Peyer's patch (tissue), 4 donors: ENCODE data around the gene RNF150. TPM values are rescaled to one million over a fixed set of nuclear protein-coding genes. Genes with fewer than 3 reads are reported as not detected.

ENCODE experiments used
- DNase-seq, 3 donors: peaks; one replicate each; pipeline ENCODE4 v3.0.0-alpha.2; 2017 to 2019
- H3K27ac ChIP-seq, 4 donors: fragments of 200-600 bp; sonication (generic); one replicate each; pipeline ENCODE4 v1.5.1; 2016 to 2019
- H3K27me3 ChIP-seq, 2 donors: fragments of 200-600 bp; sonication (generic); one replicate each; pipeline ENCODE4 v1.5.1; 2019
- H3K36me3 ChIP-seq, 3 donors: fragments of 200-600 bp; sonication (generic); one replicate each; pipeline ENCODE4 v1.5.1; 2016 to 2019
- H3K4me1 ChIP-seq, 4 donors: fragments of 200-600 bp; sonication (generic); one replicate each; pipeline ENCODE4 v1.5.1; 2016 to 2019
- H3K4me3 ChIP-seq, 4 donors: fragments of 200-600 bp; sonication (generic); 1 replicate in 3 of 4; 2 replicates in 1 of 4; pipeline ENCODE4 v1.5.1; 2016 to 2019; ENCODE audit warnings: mild to moderate bottlenecking in 1 of 4
- H3K9me3 ChIP-seq, 4 donors: fragments of 200-600 bp; sonication (generic); one replicate each; pipeline ENCODE4 v1.5.1; 2016 to 2019; ENCODE audit warnings: mild to moderate bottlenecking in 1 of 4
- CTCF ChIP-seq, 6 experiments: fragments of 450-650 bp in 4 of 6; fragments of 200-600 bp in 2 of 6; sonication (generic) in 1 of 6; IDR thresholded peaks; one replicate each; pipeline ENCODE4 v1.5.1; 2017 to 2019; ENCODE audit warnings: antibody characterized with exemption in 6 of 6, mild to moderate bottlenecking in 3 of 6, moderate library complexity in 1 of 6
- POLR2A ChIP-seq, 2 donors: fragments of 450-650 bp; IDR thresholded peaks; one replicate each; pipeline ENCODE4 v1.5.1; 2017; ENCODE audit warnings: antibody characterized with exemption in 2 of 2, mild to moderate bottlenecking in 2 of 2, moderate library complexity in 2 of 2
- total RNA-seq, 4 donors: library from RNA; depleted of rRNA; stranded (reverse); fragments of >200 nt; gene quantifications; one replicate each; pipeline ENCODE4 v1.1.0, GENCODE V29; 2016

Gene RNF150
- total RNA-seq, 4 donors from 2014 or later, result 1.2 to 9.9 (median 2.5) TPM

GRCh38 chr4:140993370-140993769 is 139.9 kb downstream of the RNF150 start:
- Histone ChIP-seq H3K4me3 (no peak overlapping the region), H3K36me3 (no peaks in the 10 kb centered on the region), H3K4me1 (no peaks in the 10 kb centered on the region), H3K27ac (no peak overlapping the region), H3K27me3 (no peaks in the 10 kb centered on the region), H3K9me3 (no peaks in the 10 kb centered on the region)
- TF ChIP-seq CTCF (IDR thresholded peaks at IDR 0.05) (no peak), POLR2A (IDR thresholded peaks at IDR 0.05) (no peak)
- no peak for DNase-seq

GRCh38 chr4:140989944-140990343 is 143.3 kb downstream of the RNF150 start:
- Histone ChIP-seq H3K27me3 (no peaks in the 10 kb centered on the region), H3K36me3 (no peaks in the 10 kb centered on the region), H3K27ac (no peak overlapping the region), H3K4me3 (no peak overlapping the region), H3K9me3 (no peaks in the 10 kb centered on the region), H3K4me1 (no peaks in the 10 kb centered on the region)
- DNase-seq, result no peak
- TF ChIP-seq CTCF (IDR thresholded peaks at IDR 0.05) (no peak), POLR2A (IDR thresholded peaks at IDR 0.05) (no peak)

- no peak for DNase-seq
- H3K27me3 ChIP-seq, result no peaks in the 10 kb centered on the region
- no peaks in the 10 kb centered on the region for H3K36me3 ChIP-seq
- H3K9me3 ChIP-seq, result no peaks in the 10 kb centered on the region
- H3K4me1 ChIP-seq, result no peaks in the 10 kb centered on the region
- H3K4me3 ChIP-seq, result no peak overlapping the region
- H3K27ac ChIP-seq, result no peak overlapping the region
- TF ChIP-seq POLR2A (IDR thresholded peaks at IDR 0.05) (no peak), CTCF (IDR thresholded peaks at IDR 0.05) (no peak)
Measured at GRCh38 chr4:140986045-140986444, 147.2 kb downstream of the RNF150 start.

DNA sequence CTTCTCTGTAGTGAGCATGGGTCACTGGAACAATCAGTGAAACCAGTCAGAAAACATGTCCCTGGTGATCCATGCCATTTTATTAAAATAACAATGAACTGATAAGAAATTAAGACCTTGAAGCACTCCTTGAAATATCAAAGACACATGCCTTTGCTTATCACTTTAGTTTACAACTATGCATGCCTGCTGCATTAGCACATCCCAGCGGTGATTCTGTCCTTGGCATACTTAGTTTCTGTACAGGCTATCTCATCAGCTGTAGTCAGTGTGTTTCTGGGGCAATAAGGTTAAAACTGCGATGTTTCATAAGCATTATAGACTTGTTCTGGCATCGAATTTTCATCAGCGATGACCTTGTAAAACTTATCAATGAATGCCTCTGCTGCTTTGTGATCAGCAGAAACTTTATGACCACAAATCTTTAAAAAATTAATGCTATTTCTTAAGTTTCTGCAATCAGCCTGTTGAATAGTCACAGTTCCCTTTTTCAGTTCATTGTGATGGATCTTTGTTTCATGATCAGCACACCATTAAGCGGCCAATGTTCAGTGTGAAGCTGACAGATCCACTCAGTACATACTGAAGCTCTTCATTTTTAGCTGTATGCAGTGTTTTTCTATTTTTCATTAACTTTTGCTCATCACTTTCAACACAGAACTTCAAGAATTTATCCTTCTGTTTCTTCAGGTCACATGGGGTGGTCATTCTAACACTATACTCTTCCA is 150.5 kb downstream of the RNF150 start:
- Histone ChIP-seq H3K27me3 (no peaks in the 10 kb centered on the region), H3K4me1 (no peaks in the 10 kb centered on the region), H3K27ac (no peak overlapping the region), H3K9me3 (no peaks in the 10 kb centered on the region), H3K36me3 (no peaks in the 10 kb centered on the region), H3K4me3 (no peak overlapping the region)
- DNase-seq, result no peak
- TF ChIP-seq POLR2A (IDR thresholded peaks at IDR 0.05), result no peak
- no peak for TF ChIP-seq CTCF (IDR thresholded peaks at IDR 0.05)

DNA sequence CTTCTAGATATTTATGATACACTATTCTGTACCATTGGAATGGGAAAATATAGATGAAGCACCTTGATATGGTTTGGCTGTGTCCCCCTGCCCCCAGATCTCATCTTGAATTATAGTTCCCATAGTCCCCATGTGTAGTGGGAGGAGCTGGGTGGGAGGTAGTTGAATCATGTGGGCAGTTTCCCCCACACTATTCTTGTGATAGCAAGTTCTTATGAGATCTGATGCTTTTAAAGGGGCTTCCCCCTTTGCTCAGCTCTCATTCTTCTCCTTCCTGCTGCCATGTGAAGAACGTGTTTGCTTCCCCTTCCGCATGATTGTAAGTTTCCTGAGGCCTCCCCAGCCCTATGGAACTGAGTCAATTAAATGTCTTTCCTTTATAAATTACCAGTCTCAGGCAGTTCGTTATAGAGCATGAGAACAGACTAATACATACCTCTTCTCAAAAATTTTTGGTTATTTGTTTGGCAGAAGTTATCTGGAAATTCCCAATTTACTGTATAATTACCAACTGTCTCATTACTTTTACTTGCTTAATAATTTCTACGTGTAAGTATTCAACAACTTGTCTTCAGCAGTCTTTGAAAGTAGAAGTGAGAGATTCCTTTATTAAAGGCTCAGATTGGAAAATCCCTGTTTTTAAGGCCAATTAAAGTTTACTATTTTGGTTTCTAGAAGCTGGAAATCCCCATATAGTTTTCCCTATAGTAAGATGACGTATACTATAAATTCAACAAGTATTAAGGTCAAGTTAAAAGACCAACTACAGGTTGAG is 152.7 kb downstream of the RNF150 start:
- Histone ChIP-seq H3K36me3 (no peaks in the 10 kb centered on the region), H3K4me3 (no peak overlapping the region), H3K9me3 (no peaks in the 10 kb centered on the region), H3K27ac (no peak overlapping the region), H3K27me3 (no peaks in the 10 kb centered on the region), H3K4me1 (no peaks in the 10 kb centered on the region)
- no peak for DNase-seq
- no peak for TF ChIP-seq CTCF (IDR thresholded peaks at IDR 0.05)
- TF ChIP-seq POLR2A (IDR thresholded peaks at IDR 0.05), result no peak
